HG02642 (cell line): ENCODE results near the gene KRTAP17-1.
"Not testable (repeated sequence)": the region's sequence is repeated elsewhere in the genome, so short reads cannot be mapped to it uniquely, and the experiment has no call there.

Experiments used
- ATAC-seq: cut with Tn5 transposase; IDR thresholded peaks from one replicate; pipeline ENCODE4 v1.9.1; 2021; ENCODE audit warnings: mild to moderate bottlenecking; ENCODE audit not compliant: unreplicated experiment, poor library complexity

KRTAP17-1 gene

GRCh38 chr17:41308251-41308917 is 7.1 kb downstream of the KRTAP17-1 start:
- no peak for ATAC-seq

- ATAC-seq = no peak
These were observed 7.9 kb downstream of the KRTAP17-1 start for GRCh38 chr17:41307647-41308046.

GRCh38 chr17:41304091-41304490 is 11.4 kb downstream of the KRTAP17-1 start:
- ATAC-seq = no peak

GRCh38 chr17:41302981-41303380 is 12.5 kb downstream of the KRTAP17-1 start:
- no peak for ATAC-seq

- ATAC-seq = no peak
These were observed 13.3 kb downstream of the KRTAP17-1 start, which contains the start of gene KRTAP29-1 for GRCh38 chr17:41301916-41302901. Gene KRTAP29-1, minus strand, starts transcription at chr17:41302851. Its CDS starts 0 bp downstream, at chr17:41302851.

- ATAC-seq = no peak
These were observed 14.2 kb downstream of the KRTAP17-1 start for GRCh38 chr17:41301204-41301790.

GRCh38 chr17:41298458-41299135 is 16.9 kb downstream of the KRTAP17-1 start:
- no peak for ATAC-seq

- no peak for ATAC-seq
These were observed 18.7 kb downstream of the KRTAP17-1 start for GRCh38 chr17:41296846-41297245.

GRCh38 chr17:41294016-41294415 is 21.5 kb downstream of the KRTAP17-1 start:
- ATAC-seq = no peak

GRCh38 chr17:41287050-41287449 is 28.5 kb downstream of the KRTAP17-1 start:
- ATAC-seq = no peak

GRCh38 chr17:41284546-41284945 is 31.0 kb downstream of the KRTAP17-1 start:
- ATAC-seq = no peak

GRCh38 chr17:41284043-41284442 is 31.5 kb downstream of the KRTAP17-1 start:
- no peak for ATAC-seq

GRCh38 chr17:41278176-41278955 is 37.1 kb downstream of the KRTAP17-1 start:
- ATAC-seq = no peak

- ATAC-seq = not testable (repeated sequence)
These were observed 39.8 kb downstream of the KRTAP17-1 start, which contains the start of gene KRTAP9-7 for GRCh38 chr17:41275648-41276190. Gene KRTAP9-7, plus strand, starts transcription at chr17:41275698. Its CDS starts 0 bp downstream, at chr17:41275698.

GRCh38 chr17:41271858-41272257 is 43.7 kb downstream of the KRTAP17-1 start:
- no peak for ATAC-seq

- not testable (repeated sequence) for ATAC-seq
These were observed 44.2 kb downstream of the KRTAP17-1 start for GRCh38 chr17:41271323-41271722.

GRCh38 chr17:41267711-41268110 is 47.8 kb downstream of the KRTAP17-1 start:
- no peak for ATAC-seq

- ATAC-seq = no peak
These were observed 50.4 kb downstream of the KRTAP17-1 start, which contains the start of gene KRTAP9-6 for GRCh38 chr17:41265078-41265477. Gene KRTAP9-6, plus strand, starts transcription at chr17:41265378. Its CDS starts 0 bp downstream, at chr17:41265378.
